Neural cell (in vitro differentiated cells): ENCODE measurements around the gene ADGRE3.

Experiments used
- EP300 ChIP-seq: fragments of 450-650 bp; conservative IDR thresholded peaks from 2 replicates; pipeline ENCODE4 v1.6.1; 2014; ENCODE audit warnings: antibody characterized with exemption, mild to moderate bottlenecking, moderate library complexity; ENCODE audit not compliant: poor library complexity, severe bottlenecking
- EZH2 ChIP-seq: fragments of 200-600, 300-800 bp; shearing (Covaris generic), sonication (generic); IDR thresholded peaks from 2 replicates; pipeline ENCODE4 v1.6.1; 2014; ENCODE audit warnings: antibody characterized with exemption, low read length, borderline replicate concordance, mild to moderate bottlenecking; ENCODE audit not compliant: insufficient read depth, poor library complexity, severe bottlenecking
- MXI1 ChIP-seq: fragments of 450-650 bp; conservative IDR thresholded peaks from 2 replicates; pipeline ENCODE4 v1.6.1; 2014; ENCODE audit warnings: antibody characterized with exemption, mild to moderate bottlenecking; ENCODE audit not compliant: poor library complexity, severe bottlenecking
- POLR2AphosphoS5 ChIP-seq: IDR thresholded peaks from 2 replicates; pipeline ENCODE4 v1.6.1; 2012
- RAD21 ChIP-seq: fragments of 450-650 bp; conservative IDR thresholded peaks from 2 replicates; pipeline ENCODE4 v1.6.1; 2014; ENCODE audit warnings: antibody characterized with exemption, mild to moderate bottlenecking, moderate library complexity
- SMC3 ChIP-seq: fragments of 450-650 bp; conservative IDR thresholded peaks from 2 replicates; pipeline ENCODE4 v1.6.1; 2014; ENCODE audit warnings: antibody characterized with exemption, mild to moderate bottlenecking, moderate library complexity; ENCODE audit not compliant: poor library complexity
- TAF1 ChIP-seq: IDR thresholded peaks from 2 replicates; pipeline ENCODE4 v1.6.1; 2012; ENCODE audit warnings: low read depth
- TF ChIP-seq, protein P1 (sequence below): fragments of 450-650 bp; IDR thresholded peaks from 2 replicates; pipeline ENCODE4 v1.5.1; 2014; ENCODE audit warnings: antibody characterized with exemption, mild to moderate bottlenecking, moderate library complexity; ENCODE audit not compliant: poor library complexity, severe bottlenecking
- TF ChIP-seq, protein P2 (sequence below): IDR thresholded peaks from 2 replicates; pipeline ENCODE4 v1.6.1; 2012; ENCODE audit warnings: borderline replicate concordance

DNA sequence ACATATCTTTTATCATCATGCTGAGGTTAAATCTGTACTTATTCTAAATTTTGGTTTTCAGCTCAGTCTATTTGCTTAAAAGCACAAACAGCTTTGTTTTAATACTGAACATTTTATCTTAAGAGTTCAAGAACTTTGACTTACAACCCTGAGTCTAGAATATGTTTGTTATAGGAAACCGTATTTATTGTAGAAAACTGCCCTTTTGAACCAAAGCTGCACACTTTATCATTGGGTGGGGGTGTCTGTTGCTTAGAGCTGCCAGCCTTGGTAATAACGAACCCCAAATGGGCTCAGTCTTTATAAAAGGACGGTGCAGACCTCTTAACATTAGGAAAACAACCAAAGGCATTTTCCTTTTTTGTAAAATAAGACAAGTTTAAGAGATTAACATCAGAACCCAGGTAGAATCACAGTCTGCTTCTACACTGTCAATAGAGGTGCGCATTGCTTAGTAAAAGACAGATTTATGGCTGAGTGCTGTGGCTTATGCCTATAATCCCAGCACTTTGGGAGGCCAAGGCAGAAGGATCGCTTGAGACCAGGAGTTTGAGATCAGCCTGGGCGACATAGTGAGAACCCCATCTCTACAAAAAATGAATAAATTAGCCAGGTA is 14.7 kb downstream of the ADGRE3 start:
- TF ChIP-seq, protein P1, sequence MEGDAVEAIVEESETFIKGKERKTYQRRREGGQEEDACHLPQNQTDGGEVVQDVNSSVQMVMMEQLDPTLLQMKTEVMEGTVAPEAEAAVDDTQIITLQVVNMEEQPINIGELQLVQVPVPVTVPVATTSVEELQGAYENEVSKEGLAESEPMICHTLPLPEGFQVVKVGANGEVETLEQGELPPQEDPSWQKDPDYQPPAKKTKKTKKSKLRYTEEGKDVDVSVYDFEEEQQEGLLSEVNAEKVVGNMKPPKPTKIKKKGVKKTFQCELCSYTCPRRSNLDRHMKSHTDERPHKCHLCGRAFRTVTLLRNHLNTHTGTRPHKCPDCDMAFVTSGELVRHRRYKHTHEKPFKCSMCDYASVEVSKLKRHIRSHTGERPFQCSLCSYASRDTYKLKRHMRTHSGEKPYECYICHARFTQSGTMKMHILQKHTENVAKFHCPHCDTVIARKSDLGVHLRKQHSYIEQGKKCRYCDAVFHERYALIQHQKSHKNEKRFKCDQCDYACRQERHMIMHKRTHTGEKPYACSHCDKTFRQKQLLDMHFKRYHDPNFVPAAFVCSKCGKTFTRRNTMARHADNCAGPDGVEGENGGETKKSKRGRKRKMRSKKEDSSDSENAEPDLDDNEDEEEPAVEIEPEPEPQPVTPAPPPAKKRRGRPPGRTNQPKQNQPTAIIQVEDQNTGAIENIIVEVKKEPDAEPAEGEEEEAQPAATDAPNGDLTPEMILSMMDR, result no peak
- TF ChIP-seq MXI1 (no peak), POLR2AphosphoS5 (no peak), EP300 (no peak), TAF1 (no peak), EZH2 (no peak), RAD21 (no peak), SMC3 (no peak)
- TF ChIP-seq, protein P2, sequence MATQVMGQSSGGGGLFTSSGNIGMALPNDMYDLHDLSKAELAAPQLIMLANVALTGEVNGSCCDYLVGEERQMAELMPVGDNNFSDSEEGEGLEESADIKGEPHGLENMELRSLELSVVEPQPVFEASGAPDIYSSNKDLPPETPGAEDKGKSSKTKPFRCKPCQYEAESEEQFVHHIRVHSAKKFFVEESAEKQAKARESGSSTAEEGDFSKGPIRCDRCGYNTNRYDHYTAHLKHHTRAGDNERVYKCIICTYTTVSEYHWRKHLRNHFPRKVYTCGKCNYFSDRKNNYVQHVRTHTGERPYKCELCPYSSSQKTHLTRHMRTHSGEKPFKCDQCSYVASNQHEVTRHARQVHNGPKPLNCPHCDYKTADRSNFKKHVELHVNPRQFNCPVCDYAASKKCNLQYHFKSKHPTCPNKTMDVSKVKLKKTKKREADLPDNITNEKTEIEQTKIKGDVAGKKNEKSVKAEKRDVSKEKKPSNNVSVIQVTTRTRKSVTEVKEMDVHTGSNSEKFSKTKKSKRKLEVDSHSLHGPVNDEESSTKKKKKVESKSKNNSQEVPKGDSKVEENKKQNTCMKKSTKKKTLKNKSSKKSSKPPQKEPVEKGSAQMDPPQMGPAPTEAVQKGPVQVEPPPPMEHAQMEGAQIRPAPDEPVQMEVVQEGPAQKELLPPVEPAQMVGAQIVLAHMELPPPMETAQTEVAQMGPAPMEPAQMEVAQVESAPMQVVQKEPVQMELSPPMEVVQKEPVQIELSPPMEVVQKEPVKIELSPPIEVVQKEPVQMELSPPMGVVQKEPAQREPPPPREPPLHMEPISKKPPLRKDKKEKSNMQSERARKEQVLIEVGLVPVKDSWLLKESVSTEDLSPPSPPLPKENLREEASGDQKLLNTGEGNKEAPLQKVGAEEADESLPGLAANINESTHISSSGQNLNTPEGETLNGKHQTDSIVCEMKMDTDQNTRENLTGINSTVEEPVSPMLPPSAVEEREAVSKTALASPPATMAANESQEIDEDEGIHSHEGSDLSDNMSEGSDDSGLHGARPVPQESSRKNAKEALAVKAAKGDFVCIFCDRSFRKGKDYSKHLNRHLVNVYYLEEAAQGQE, result no peak
